HG03378 (cell line): Measurements from ENCODE around the gene PKNOX2.

Source experiments
- ATAC-seq: cut with Tn5 transposase; IDR thresholded peaks from one replicate; pipeline ENCODE4 v1.9.1; 2021; ENCODE audit warnings: mild to moderate bottlenecking, moderate library complexity; ENCODE audit not compliant: unreplicated experiment

The PKNOX2 gene

DNA sequence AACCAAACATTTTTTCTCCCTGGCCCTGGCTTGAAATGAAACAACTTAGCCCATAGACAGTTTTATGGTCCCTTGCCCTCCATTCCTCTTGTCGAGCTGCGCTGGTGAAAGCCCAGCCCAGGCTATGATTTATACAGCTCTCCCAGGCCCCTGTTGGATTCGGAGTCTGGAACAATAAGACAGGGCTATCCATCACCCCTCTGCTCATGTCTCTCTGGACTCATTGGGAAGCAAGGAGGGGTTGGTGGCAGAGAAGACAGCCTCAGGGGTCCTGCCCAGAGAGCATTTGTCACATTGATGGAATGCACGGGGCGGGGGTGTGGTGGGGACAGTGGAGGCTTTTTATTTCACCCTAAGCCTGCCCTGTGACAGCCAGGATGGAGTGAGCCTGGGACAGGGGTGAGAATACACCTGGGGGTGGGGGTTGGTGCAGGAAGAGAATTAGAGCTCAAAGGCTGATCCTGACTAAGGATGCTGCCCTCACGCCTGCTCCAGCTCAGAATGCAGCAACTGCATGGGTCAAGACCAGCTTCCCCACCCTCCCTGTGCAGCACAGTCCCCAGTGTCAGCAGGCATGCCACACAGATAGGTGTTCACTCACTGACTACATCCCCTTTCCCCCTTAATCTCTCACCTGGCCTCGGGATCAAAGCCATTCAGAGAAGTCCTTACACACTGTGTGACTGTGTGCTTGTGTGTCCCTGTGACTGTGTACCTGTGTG, 10.0 kb upstream of the PKNOX2 start:
- no peak for ATAC-seq

DNA sequence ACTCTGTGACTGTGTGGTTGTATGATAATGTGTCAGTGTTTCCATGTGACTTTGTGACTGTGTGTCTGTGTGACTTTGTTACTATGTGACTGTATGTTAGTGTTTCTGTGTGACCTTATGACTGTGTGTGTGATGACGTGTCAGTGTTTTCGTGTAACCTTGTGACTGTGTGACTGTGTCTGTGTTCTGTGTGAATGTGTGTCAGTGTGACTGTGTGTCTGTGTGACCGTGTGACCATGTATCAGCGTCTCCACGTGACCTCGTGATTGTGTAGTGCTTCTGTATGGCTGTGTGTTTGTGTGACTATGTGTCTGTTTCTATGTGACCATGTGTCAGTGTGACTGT, 9.5 kb upstream of the PKNOX2 start:
- ATAC-seq: no peak

DNA sequence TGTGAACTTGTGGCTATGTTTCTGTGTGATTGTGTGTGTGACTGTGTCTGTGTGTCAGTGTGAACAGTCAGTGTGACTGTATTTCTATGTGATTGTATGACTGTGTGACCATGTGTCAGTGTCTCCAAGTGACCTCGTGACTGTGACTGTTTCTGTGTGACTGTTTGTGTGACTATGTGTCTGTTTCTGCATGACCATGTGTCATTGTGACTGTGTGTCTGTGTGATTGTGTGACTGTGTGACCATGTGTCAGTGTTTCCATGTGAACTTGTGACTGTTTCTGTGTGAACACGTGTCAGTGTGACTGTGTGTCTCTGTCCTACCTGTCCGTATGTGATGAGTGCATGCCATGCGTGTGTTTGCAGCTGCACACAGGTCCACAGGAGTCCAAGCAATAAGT, 8.8 kb upstream of the PKNOX2 start:
- no peak for ATAC-seq

DNA sequence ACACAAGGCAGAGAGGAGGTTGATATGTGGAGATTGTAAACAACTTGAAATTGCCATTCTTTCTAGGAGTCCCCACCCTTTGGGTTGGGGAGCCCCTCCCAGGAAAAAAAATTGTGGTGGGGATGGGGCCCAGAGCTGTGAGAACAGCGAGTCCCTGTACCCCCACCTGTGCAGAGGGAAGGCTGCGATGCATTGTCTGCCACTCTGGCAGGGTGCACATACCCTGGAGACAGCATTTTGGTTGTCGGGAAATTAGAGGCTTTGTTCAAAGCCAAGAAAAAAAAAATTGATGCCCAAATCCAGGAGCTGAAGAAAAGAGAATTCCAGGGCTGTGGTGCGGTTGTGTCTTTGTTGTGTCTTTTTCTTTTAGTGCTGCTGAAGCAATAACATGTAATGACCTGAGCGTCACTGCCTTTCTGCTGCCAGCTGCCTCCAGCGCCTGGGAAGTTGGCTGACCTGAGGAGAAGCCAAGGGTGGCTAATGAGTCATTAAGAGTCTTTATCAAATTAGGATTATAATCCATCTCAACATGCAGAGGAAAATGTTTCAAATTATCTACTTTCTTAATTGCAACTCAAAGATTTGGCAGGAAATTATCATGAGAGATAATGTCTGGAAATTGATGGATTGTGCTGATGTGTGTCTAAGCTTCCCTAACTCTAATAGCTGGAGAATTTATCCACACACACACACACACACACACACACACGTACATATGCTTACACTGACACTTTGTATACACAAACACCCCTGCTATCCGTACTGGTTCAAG, 8.0 kb upstream of the PKNOX2 start:
- no peak for ATAC-seq

DNA sequence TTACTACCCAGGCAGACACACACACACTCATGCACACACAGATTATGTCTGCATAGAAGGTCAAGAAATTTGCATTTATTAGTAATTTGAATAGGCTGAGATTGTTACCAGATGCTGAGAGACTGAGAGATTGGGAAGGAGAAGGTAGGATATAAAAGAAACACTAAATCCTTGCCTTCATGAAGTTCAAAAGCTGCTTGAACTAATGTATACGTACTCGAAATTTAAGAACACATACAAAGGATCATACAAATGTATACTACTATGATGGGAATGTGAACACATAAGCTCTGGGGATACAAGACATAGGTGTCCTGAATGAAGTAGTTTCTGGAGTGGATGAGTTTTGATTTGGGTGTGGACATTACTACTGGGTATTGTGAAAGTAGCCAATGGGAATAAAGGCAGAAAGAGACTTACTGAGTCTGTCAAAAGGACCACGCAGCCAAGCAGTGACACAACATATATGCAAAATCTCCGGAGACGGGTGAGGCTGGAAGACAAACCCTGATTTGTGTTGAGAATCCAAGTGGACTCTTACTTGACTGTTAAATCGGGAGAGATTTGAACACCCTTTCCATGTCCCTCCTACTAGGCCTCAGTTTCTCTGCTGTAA, 7.3 kb upstream of the PKNOX2 start:
- ATAC-seq: no peak

DNA sequence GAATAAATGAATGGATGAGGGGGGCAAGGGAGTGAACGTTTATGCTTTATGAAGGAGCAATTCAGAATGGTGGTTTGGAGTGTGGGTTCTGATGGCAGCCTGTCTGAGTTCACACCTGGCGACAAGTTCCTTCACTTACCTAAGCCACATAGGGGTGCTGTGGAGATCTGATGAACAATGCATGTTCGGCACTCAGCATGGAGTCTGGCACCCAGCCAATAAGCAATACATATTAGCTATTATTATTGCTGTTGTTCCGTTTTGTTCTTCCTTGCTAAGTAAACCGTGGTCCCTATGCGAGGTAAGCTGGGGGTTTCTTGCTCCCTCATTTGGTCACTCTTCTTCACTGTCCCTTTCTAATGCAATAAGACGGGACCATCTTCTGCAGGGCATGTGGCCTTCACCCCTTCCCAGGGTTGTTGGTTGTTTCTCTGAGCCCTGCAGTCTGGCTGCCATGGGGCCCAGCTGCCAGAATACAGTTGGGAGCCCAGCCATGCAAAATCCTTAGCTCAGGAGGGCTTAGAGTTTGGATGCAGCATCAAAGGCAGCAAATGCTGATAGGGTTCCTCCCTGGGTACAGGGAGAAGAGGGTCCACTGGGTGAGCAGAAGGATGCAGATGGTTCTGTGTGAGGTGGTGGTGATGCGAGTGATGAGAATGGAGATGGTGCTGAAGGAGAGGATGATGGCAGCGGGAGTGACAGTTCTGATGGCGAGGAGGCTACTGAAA, 6.4 kb upstream of the PKNOX2 start:
- ATAC-seq: no peak

DNA sequence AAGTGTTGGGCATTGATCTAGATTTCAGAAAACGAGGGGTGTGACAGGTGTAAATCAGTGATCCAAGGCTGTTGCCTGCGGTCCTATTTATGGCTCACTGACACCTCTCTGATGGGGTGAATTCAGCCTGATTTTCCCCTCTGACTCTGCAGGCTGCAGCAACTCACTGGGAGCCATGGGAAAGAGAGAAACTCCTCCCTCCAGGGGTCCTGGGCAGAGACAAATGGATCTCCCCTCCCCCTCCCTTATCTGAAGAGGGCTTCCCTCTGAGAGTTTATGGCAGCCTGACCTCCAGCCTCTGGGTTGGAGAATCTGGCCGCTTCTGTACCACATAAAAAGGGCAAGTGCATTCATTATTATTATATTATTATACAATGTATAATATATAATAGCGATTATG, 1.8 kb upstream of the PKNOX2 start:
- no peak for ATAC-seq

DNA sequence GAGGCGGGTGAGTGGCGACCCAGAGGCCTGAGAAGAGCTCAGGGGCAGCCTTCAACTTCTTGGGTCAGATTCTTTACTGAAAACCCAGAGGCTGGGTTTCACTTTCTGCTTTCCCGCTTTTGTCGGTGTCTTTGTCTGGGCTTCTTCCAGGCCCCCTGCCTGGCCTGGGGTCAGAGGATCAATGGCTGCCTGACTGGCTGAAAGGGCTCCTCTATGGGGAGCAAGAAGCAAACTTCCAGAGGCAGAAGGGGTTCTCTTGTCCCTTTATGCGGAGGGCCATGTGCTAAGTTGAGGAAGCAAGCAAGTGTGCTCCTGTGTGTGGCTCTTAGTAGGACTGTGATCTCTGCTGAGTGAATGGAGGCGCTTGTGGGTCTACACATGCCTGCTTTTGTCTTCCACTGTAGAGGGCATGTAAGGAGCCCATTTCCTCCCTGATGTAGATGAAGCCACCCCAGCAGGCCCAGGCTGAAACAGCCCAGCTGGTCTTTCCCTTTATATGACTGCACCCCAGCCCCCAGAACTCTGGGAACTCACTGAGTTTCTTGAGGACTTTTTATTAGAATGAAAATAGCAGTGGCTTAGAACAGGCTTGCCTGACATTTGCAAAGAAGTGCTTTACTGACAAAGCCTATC, 1.0 kb upstream of the PKNOX2 start:
- no peak for ATAC-seq

DNA sequence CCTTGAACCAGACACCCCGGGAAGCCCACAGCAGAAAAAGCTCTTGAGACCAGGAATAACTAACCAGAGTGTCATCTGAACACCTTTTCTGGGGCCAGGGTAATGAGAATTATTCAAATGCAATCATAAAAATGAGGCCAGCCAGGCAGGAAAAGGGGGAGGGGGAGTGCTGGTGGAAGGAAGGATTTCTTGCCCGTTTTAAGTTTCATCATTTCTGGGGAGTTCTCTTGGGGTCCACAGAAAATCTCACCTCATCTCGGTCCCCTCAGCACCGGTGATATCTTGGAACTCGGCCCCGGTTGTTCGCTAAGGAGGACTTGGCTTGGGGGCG, 495 bp upstream of the PKNOX2 start:
- no peak for ATAC-seq

DNA sequence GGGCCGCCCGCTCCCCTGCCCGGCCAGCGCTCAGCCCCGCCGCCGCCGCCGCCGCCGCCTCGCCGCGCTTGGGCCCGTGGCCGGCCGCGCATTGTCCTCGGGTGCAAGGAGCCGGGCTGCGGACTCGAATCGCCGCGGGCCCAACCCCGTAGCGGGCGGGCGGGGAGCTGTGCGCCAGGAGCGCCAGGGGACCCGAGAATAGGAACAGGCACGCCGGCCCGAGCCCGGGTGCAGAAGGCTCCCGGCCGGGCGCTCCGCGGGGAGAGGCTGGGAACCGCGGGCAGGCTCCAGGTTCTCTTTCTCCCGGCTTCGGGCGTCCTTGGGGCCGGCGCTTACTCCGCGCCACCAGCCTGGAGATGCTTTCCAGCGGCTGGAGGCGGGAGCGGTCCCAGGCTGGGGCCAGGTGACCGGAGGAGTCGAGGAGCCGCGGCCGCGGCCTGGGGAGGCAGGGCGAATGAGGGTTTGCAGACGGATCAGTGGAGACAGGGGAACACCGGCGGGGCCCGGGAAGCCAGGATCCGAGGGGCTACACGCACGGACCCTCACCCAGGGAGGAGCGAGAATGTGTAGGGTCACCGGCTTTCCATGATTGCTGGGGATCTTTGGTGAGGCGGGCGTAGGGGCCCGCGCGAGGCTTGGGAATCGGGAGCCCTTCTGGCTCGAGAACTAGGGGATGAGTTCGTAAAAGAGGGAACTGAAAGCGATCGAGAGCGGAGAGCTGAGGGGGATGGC, 726 bp downstream of the PKNOX2 start:
- ATAC-seq: no peak

DNA sequence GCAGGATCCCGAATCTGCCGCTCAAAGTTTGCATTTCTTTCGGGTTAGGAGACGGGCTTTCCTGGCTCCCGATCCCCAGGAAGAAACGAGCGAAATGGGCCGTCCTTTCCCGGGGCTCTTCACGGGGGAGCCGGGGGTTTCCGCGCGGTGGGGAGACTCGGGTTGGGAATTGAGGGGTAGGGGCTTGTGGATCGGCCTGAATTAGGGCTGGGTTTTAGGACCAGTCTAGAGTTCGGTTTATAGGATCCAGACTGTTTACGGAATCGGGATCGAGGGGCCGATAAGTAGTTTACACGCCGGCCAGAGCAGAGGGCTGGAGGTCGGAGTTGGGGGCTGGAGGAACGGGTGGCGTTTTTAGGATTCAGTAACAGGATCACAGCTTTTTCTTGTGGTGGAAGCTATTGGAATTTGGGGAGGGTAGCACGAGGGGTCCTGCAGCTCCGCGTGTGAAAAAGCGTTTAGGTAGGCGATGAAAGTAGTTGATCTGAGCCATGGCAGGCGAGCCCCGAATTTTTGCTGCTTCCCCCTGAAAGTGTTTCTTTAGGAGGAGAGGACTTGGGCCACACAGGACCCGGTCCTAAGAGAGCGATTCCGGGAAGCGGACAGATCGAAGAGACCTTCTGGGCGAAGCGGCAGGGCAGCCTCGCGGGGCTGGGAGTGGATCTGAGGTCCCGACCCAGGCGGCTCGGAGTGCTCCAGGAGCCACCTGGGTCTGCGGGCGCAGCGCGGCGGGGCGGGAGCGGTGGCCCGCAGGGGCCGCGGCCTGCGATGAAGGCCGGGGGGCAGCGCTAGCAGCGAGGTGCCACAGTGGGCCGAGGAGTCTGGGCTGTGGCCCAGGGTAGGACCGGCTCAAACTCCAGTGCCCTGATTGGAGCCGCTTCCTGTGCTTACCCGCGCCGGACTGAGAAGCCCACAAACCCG, 1.6 kb downstream of the PKNOX2 start:
- ATAC-seq: no peak

DNA sequence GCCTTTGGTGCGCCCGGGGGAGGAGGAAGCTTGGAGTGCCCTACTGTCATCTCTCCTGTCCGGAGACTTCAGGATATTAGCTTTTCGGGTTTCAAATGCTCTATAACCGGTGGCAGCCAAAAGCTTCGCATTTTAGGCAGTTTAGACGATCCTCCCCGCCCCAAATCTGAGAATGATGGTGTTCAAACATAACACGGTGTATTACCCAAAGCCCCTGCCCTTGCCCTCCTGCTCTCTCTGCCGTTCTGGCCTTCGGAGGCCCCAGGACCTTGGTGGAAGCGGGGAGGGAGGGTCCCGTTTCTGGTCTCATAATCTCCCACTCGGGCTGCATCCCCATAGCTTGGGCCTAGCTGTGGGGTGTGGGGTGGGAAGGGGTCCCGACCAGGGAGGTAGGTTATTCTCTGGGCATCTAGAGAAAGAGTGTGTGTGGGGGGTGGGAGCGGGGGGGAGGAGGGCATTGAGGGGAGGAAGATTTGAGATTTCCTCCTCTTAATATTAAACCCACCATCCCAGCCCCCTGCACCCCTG, 2.3 kb downstream of the PKNOX2 start:
- ATAC-seq: no peak

DNA sequence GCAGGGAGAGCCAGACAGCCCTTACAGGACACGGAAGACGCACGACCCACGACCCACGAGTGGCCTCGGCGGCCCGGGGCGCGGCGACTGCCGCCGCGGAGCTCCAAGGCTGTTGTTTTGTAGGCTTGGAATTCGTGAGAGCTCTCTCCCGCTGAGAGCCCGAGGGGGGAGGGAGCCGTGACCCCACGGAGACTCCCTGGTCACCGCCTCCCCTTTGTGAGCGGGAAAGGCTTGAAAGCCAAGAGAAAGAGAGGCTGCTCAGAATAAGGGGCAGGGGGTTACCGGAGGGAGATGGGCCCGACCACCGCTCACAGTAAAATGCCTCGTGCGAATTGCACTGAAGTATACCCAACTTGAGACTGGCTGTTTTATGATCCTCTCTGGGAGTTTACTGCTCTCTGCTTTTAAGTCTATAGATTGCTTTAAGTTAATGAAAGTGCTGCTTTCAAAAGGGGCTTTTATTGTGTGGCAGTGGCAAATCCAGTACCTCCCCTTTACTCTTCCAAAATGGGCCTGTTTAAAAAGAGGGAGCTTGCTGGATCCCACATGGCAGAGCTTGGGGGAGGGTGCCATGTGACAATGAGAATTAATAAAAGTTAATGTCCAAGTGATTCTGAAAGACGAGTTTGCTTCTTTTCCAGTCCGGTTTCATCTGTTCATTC, 2.9 kb downstream of the PKNOX2 start:
- no peak for ATAC-seq

DNA sequence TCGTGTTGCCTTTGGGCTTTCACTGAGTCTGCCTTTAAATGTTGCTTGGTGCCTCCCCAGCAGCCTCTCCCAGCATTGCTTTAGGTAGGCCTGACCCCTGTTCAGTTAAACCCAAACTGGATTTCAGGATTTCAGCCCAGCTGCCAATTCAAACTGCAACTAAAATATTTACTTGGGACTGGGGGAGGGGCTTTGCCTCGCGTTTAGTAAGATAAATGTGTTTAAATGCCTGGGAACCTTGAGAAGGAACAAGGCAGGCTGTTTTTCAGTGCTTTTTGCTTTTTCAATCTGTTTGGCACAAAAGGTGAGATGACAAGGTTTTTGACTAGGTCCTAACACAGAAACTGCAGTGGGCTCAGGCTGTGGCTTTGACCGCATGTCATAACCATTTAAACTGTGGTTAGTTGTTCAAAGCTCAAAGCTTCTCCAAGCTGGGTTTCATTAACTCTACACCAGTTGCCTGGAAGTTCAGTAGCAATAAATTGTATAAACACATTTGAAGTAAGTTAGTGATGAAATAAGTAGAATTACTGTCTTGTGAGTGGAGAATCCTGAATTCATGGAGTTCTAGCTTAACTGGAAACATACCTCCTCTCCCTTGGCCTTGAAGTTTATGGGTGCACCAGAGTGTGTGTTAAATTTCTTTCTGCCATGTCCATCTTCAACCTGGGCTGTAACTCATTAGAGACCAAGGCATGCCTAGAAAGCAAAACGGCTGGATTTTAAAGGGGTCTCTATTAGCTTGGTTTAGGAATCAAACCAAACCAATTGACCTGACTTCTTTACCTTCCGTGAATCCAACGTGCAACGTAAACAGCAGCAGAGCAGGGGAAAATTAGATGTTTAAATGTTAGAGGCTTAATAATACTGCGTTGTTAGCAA, 3.6 kb downstream of the PKNOX2 start:
- no peak for ATAC-seq

DNA sequence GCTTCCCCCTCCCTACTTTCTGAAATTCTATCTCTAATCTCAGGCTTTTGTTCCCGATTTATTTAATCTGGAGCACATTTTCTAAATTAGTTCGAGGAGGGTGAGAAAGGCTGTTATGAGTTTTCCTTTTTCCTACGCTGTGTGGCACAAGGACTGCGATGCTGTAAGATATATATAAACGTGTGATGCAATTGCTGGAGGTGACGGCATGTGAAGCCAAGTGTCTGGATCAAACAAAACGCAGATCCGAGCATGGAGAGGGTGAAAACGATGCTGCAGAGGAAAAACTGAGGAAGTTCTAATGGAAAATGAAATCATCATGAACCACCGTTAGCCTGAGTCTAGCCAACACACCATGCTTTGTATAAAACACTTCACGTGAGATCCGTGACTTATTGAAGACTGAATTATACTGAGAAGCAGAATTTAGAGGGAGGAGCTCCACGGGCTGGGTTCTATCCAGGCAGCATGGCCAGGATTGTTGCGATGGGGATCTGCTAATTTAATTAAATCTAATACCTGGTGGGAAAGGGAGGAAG, 4.4 kb downstream of the PKNOX2 start:
- ATAC-seq: no peak

DNA sequence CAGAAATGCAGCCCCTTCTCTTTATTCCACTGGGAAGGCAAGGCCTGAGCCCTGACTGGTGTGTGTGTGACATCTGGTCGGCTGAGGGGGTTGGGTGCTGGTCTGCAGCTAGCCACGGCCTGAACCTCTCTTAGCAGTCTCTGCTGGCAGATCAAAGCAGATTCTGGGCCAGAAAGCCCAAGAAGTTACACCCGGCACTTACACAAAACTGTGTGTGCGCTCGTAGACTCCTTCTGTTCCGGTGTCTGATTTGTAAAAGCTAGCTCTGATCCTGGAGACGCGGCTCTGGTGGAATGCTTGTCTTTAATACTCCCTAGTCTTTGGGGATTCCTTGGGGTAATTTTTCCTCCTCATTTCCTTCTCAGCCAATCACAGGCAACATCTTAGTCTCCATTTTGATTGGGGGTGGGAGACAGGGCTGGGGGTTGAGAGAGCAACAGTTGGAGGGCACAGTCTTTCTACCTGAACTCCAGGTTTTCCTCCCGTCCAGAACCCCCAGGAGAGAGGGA, 5.5 kb downstream of the PKNOX2 start:
- ATAC-seq: no peak

DNA sequence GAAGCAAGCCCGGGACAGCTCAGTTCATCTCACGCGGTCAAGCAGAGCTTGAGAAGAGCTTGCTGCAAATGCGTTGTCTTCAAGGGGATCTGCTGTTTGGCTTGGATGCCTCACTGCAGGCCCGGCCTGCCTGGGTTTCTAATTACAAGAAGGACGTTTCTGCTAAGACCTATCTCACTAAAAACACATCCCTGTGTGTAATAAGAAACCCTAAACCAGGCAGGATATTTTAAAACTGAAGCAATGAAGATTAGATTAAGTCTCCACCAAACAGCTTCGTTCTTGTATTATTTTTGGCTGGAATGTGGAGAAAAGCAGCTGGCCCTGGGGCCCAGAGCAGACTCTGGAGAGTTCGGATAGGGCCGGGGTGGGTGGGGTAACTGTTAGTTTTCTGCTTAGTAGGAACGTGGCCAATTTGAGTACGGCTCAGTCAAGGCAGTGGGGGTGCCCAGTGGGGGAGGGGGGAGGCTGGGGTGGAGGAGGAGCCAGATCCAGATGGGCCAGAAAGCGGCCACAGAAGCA, 6.0 kb downstream of the PKNOX2 start:
- ATAC-seq: no peak
